NCI-H2029 treated with DMSO at 0.1 percent for 48 hours (cell line): ENCODE results near the gene USP6NL.

ENCODE experiments used
- DNase-seq: peaks from one replicate; lab custom pipeline; 2025; lab: John Stamatoyannopoulos, UW

The USP6NL gene

DNA sequence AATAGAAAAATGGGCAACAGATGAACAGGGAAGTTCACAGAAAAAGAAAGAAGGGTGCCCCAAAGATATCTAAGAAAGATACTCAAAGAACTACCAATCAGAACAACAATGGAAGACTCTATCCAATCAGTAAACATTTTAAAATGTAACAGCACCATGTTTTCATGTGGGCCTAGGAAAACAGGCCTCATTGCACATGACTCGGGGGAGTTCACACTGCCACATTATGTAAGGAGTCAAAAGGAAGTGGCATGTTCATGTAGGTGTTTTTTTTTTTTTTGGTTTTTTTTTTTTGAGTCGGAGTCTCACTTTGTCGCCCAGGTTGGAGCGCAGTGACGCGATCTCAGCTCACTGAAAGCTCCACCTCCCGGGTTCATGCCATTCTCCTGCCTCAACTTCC, 132.2 kb downstream of the USP6NL start:
- no peak for DNase-seq

DNA sequence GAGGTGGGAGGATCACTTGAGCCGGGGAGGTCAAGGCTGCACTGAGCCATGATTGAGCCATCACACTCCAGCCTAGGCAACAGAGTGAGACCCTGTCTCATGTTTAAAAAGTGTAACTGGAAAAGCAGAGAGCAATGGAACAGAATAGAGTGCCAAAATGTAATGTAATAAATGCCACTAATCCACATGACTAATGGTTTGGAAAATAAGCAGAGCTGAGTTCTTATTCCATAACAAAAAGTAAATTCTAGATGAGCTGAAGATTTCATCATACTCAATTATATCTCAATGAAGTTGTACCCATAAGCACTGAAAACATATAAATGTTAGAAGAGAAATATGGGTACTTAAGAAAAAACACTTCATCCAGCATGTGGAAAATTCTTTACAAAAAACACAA, 132.6 kb downstream of the USP6NL start:
- no peak for DNase-seq

DNA sequence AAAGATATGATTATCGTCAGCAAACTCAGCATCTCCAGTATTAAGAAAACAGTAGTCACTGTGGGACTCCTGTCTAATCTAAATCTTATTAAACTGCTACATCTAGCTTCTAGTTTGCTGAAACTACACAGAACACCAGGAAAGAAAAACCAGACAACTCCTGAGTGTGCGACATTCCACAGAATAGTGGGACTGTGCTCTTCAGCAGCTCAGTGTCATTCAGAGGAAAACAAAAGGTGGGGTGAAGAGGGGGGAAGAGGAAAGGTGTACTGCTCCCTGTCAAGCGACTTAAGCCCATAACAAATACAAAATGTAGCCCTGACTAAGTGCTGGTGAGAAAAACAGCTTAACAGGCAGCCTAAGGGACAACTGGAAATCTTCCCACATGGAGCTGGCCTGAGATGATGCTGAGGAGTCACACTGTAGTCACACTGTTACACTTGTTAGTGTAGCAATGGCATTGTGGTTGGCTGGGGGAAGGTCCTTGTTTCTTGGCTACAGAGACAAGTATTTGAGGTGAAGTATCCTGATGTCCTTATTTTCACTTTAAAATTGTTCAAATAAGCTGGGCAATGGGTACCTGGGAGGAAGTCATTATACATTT, 135.5 kb downstream of the USP6NL start:
- DNase-seq, result no peak

DNA sequence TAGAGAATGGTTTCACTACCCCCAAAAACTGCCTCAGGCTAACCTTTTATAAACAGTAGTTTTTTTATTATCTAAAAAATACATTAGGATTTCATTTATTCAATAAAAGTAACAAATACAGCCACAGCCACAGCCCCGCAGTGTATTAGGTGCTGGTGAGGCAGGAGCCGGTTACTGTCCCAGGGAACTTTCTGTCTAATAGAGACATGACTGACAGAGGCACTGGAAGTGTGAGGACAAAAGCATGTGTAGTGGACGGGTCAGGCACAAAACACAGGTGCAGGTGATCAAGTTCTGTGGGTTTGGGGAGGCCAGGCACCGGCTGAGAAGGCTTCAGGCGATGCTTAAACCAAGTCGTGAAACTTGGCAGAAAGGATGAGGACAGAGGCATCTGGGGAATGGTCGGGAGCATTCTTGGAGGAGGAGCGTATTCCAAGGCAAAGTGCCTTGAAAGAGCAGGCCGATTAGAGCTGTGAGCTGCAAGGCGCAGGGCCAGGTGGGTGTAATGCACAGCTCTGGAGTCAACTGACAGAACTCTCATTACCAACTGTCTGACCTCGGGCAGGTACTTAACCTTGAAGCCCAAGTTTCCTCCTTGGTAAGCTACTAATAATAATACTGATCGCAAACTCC, 138.2 kb downstream of the USP6NL start:
- DNase-seq, result no peak

DNA sequence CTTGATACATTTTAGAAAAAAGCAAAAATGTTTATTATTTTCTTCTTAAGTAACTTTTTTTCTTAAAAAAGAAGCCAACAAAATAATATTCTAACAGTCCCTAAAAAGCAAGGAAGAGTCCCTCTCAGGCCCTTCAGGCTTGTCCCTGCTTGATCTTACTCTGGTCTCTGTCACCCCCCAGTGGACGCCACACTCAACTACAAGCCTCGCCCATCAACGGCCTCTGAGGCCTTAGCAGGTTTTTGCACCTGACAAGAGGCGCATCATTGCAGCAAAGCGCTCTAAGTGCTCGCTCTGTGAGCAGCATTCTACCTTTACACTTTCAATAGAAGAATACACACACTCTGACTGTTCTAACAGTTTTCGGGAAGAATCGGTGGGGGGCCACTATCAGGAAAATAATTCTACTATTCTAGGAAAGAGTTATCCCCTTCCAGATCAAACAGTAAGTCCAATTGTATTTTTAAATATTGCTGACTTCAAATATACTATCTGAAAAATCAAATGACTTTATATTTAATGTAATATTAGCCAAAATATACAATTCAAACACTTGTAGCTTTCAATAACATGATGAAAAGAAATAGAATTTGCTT, 139.2 kb downstream of the USP6NL start:
- no peak for DNase-seq

DNA sequence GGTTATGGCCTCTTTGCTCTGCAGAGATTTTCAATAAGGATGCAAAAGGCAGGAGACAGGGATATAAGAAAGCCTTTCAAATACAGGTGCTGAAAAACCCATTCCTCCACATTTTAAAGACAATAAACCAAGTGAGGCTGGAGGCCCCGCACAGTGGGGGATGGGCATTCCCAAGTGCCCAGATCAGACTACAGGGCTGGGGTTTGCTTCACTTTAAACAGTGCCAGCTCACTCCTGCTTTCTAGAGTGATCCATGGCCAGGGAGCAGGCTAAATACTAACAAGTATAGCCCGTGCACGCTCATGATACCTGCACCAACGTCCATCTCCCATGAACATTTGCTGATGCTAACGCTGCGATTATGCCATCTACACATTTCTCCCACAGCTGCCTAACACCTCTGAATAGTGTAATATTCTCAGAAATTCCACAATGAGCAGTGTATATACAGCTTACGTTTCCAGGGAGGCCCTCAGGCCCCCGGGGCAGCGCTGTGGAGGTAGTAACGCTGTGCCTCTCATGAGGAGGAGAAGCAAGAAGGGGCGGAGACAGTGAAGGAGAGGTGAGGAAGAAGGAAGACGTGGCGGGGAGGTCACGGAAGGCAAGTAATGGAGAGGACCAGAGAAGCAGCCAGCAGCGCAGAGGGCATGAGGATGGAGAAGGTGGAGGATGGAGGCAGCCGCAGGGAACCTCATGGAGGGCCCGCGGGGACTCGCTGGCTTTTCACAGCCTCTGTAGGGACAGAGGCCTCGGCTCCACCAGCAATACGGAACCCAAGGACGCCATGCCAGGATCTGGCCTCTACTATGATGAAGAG, 141.7 kb downstream of the USP6NL start:
- DNase-seq, result no peak

DNA sequence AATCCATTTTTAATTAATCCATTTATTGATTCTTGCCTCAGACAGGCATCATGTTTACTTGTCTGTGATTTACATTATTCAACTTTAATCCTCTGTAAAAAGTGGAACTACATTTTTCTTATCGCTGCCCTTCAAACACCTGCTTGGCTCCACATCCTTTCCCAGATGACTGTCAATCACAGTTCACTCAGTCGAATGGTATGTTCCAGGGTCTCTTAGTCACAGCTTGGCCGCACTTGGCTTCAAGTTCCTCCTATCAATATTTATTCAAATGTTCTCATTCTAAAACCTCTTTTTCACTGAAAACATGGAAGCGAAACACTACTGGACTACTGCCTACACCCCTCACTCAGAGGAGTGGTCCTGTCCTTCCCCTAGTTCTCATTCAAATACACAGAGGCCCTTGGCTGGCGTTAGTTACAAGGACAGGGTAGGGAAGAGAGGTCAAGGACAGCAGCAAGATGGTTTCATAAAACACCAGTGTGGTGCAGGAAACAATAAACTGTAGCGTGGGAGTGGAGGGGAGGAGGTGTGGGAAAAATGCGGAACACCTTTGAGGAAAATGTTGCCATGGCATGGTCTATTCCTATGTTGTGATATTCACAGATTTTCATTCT, 143.2 kb downstream of the USP6NL start:
- no peak for DNase-seq

DNA sequence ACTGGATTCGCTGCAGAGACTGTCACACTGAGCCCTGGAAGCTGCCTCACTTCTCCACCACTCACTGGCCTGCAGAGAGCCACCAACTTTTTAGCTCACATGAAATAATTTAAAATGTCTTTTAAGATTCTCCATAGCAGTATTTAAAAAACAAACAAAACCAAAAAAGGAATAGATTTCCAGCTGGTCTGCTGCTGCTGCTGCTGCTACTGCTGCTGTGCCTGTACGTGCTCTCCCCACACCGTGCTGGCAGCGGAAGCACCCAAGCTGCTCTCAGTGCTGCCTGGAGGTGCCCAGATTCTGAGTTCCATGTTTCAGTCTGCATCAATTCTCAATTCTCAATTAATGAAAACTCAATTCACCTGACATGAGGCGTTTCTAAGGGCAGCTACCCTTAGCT, 146.0 kb downstream of the USP6NL start:
- DNase-seq, result no peak

DNA sequence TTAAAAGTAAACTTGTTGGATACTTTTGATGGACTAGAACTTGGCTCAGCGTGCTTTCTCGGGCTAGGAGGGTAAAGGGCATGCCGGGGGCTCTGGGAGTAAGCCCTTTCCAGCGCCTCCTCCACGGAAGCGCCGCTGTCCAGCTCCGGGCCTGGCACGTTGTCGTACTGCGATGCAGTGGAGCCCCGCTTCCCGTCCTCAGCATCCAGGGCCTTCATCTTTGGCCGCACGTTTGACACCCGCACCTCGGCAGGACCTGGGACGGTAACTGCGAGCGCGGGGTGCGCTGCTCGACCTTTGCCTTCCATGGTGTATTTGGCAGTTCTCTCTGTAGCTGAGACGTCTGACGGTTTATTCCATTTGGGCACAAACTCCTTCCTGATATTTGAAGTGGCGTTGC, 148.3 kb downstream of the USP6NL start:
- DNase-seq, result no peak

DNA sequence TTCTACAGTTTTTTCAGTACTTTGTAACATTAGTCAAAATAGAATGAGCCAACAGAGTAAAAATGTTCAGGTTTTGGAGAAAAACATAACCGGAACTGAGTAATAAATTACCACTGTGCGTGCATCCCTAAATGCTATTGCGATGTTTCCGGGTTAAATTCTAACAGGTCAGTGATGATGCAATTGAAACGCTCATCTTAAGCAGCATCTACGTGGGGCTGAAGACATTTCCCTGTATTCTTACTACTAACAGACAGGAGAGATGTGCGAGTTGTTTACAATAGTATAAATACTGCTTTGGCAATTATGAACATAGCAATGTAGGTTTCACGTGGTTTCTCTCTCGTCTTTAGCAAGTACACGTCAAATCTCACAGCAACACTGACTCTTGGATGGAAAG, 149.4 kb downstream of the USP6NL start:
- DNase-seq, result no peak

DNA sequence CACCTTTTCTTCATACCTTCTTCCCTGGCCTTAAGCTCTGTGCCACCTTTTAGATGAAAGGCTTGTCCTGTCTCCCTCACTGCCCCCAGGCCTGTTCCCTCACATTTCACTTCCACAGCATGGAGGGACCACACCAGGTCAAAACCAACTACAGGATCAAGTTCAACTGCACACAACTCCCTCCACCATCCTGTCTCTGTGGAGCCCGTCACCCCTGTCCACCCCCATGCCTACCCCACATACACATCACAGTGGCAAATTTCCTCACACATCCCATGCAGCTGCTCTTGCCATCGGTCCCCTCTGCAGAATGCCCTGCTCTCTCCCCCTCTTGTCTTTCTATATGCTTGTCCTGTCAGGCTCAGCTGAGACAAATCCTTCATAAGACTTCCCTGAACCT, 154.1 kb downstream of the USP6NL start:
- DNase-seq, result no peak

DNA sequence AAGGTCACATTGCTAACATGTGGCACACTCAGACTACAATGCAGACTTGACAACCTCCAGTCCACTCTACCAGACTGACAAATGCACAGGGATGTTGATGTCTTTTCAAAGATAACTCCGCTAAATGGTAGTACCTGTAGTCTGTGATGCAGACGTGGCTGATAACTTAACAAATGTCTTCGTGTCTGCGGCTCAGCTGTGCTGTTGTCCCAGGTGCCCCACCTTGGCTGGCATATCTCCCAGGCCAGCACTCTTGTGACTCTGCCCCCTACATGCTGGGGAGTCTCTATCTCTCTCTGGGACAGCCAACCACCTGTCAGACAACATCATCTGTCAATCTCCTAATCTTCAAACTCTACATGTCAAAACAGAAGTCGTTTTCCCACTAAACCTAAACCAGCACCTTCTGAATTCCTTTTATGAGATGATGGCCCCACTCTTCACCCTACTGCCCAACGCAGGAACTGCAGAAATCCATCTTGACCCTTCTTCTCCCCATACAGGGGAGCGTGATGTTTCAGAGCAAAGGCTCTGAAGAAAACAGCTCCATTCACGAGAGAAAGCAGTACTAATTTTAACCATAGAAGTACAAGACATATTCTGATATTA, 156.4 kb downstream of the USP6NL start:
- DNase-seq, result no peak

DNA sequence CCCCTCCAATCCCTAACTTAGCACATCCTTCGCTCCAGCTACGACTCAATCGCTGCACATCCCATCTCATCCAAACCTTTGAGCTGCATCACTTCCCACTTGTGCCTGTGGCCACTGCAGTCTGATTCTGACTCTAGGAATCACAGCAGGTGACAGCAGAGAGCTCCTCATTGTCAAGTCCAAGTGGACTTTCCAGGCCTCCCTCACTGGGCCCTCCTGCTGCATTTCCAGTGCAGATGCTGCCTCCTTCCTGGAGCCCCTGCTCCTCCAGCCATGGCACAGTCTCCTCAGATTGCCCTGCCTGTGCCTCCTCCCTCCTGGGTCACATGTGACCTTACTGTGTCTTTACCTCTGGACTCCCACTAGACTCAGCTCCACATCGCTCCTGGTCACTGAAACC, 157.3 kb downstream of the USP6NL start:
- DNase-seq, result no peak

DNA sequence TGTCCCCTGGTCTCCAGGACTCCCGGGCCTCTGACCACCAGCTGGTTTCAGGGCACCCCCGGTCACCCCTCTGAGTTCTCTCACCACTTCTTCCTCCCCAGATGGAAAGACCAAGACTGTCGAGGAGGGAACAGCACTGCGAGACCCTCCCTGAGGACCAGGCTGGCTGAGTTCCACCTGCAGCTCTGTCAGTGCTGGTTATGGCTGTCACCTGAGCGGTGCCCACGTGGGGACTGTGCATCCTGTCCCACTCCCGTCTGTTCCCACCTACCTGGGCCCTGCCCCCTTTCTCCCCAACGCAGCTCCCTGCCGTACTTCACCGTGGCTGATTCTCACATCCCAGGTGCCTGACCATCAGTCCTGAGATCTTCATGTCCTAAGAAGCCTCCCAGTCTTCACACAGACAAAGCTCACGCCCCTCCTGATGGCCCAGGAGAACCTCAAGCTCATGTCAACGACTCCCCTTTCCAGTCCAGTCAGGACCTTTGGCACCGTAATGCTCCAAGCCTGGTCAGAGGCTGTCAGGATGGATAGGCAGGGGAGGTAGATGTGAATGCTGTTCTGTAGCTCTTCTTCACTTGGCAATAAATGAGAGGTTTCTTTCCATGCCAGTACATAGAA, 159.7 kb downstream of the USP6NL start:
- no peak for DNase-seq

DNA sequence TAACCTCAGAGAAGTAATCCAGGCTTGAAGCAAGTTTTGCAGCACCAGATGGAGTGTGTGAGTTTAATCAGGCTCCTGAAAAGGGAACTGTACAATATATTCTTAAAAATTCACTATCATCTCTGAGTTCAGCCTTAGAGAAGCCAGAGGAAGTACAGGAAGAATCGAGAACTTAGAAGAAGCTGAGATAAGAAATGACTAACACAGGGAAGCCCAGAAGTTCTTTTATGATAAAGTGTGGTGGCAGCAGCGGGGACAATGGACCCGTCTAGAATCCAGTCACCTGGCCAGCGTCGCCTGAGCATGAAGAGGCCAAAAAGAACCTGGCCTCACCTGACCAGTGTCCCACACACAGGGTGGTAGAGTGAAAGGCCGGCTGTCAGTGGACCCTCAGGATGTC, 161.0 kb downstream of the USP6NL start:
- DNase-seq, result no peak

DNA sequence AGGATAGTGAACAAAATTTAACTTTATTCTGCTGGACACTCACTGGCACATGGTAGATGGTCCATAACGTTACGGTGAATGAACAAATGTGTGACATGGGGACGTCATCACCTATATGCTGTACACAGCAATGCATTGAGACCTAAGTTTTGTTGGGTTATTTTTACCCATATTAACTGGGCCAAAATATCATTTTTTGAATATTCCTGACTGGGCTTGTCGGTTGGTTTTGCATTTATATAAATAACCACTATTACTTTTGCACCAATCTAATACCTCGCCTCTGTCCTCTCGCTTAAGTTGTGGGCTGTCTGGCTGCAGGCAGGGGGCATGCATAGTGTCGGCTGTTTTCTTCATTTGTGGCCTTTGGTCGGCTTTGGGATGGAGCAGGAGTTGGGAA, 161.7 kb downstream of the USP6NL start:
- no peak for DNase-seq

DNA sequence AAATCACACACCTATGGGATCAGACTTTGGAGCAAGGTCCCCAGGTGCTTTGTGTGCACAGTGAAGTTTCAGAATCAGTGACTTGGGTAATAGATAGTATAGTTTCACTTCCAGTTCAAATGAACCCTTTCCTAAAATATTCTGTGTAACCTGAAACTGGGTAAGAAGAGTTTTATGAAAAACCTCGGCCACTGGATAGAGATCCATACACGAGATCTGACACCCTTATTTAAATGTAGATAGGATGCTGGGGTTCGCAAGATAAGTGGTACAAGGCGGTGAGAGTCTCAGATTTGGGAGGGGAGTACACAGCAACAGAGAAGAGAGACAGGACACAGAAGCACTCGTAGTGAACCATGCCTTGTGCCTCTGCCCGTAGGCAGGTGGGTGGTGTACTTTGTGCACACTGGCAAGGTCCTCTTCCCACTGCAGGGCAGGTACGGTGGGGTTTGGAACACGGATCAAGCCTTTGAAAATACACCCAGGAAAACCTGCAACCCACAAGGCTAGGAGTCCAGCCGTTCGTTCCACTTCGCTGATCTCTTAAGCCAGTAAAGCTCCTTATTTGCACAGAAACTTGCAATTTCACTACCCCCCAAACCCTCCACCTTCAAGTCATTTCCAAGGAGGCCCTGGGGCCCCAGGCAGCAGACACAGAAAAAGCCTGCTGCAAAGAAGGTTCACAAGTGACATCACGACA, 162.8 kb downstream of the USP6NL start:
- DNase-seq, result no peak

DNA sequence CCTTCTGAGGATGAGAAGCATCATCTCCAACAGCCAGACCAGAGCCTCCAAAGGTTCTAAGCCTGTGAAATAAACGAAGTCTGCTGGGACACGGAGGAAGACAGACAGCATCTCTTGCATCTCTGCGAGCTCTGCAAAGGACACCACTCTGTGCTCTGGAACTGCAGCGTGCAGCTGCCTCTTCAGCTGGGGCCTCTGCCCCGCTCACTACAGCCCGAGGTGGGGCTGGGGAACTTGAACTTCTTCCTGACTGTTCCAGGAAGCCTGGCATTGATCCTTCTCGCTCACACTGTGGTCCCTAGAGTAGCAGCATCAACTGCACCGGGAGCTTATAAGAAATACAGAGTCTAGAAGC, 163.3 kb downstream of the USP6NL start:
- no peak for DNase-seq

DNA sequence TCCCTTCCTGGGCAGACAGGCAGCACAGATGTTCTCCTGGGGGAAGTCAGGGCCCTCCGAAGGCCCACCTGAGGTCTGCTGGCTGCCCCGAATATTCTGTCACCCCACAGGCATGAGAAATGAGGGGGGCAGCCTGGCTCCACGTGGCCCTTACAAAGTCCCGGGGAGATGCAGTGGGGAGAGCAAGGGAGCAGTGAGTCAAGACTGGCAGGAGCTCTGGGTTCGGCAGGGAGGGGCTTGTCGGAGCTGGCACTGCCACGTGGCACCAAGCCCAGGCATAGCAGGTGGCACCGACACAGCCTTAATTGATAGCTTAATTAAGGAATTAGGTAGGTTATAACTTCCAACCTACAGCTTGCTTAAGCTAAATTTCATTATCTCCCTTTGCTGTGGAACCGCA, 163.9 kb downstream of the USP6NL start:
- DNase-seq, result no peak

DNA sequence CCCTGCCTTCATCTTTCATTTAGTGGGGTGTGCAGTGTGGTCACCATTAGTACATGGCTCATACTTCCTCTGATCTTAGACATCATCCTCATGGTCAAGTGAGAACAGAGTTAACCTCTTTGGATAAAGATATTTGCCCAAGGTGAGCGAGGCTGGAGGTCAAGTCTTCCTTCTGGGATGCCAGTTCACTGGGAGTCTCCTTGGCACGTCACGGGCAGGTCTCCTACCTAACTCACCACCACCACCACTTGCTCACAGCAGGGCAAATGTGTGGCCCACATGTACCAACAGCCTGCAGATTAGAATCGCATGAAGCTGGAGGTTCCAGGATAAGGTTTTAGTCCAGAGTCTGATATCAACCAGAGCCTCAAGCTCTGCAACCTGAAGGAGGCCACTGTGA, 164.6 kb downstream of the USP6NL start:
- DNase-seq, result no peak

DNA sequence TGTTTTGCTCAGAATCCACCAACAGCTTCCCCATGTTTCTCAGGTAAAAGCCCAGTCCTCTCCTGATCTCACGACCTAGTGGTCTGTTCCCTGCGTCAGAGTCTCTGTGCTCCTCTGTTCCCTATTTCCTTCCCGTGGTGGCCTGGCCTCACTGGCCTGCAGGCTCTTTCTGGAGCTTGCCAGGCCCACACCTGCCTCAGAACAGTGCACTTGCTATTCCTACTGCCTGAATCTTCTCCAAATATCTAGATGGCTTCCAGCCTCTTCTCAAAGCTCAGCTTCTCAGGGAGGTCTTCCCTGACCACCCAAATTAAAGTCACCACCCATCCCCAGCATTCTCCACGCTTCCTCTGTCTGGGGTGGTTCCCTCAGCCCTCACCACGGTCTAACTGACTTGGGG, 165.3 kb downstream of the USP6NL start:
- no peak for DNase-seq
